Hepatocyte (in vitro differentiated cells): Measurements from ENCODE around the gene CAPNS2.

Experiments used
- EZH2phosphoT487 ChIP-seq: fragments of 200-600 bp; sonication (generic); IDR thresholded peaks from one replicate; pipeline ENCODE4 v1.6.1; 2018; ENCODE audit warnings: antibody characterized with exemption, mild to moderate bottlenecking, low read depth, moderate library complexity; ENCODE audit not compliant: unreplicated experiment, severe bottlenecking
- TF ChIP-seq, protein P1 (sequence below): fragments of 200-600 bp; sonication (generic); IDR thresholded peaks from 2 replicates; pipeline ENCODE4 v1.5.1; 2016; ENCODE audit warnings: antibody characterized with exemption, mild to moderate bottlenecking; ENCODE audit not compliant: poor library complexity

DNA sequence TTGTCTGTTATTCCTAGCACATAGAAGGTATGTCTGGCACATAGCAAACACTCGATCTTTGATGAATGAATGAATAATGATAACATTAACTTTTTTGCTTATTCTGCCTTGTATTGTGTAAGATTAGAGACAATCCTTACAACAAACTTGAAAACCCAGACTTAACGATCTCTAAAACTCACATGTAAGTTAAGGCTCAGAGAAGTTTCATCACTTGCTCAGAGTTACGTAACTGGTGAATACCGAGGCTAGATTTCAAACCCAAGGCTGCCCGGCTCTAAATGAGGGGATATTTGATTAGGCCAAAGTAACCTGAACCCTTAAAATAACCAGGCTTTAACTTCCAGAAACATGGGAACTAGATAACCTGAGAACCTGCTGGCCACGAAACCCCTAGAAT, 22.3 kb downstream of the CAPNS2 start:
- TF ChIP-seq, protein P1, sequence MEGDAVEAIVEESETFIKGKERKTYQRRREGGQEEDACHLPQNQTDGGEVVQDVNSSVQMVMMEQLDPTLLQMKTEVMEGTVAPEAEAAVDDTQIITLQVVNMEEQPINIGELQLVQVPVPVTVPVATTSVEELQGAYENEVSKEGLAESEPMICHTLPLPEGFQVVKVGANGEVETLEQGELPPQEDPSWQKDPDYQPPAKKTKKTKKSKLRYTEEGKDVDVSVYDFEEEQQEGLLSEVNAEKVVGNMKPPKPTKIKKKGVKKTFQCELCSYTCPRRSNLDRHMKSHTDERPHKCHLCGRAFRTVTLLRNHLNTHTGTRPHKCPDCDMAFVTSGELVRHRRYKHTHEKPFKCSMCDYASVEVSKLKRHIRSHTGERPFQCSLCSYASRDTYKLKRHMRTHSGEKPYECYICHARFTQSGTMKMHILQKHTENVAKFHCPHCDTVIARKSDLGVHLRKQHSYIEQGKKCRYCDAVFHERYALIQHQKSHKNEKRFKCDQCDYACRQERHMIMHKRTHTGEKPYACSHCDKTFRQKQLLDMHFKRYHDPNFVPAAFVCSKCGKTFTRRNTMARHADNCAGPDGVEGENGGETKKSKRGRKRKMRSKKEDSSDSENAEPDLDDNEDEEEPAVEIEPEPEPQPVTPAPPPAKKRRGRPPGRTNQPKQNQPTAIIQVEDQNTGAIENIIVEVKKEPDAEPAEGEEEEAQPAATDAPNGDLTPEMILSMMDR = no peak
- TF ChIP-seq EZH2phosphoT487 = no peak
